Mammary epithelial cell (primary cell): ENCODE results near the gene TDRD12.

Experiments
- CTCF ChIP-seq, 2 donors: IDR thresholded peaks in 1 of 2; conservative IDR thresholded peaks in 1 of 2; 2 replicates each; pipeline ENCODE4 v1.5.1; 2011 to 2012; ENCODE audit warnings: inconsistent platforms in 2 of 2, low read length in 2 of 2, mild to moderate bottlenecking in 2 of 2, control low read depth in 1 of 2, low read depth in 1 of 2; ENCODE audit not compliant: insufficient read depth in 1 of 2; ENCODE audit errors: extremely low read depth in 1 of 2
- EZH2 ChIP-seq: IDR thresholded peaks from 2 replicates; pipeline ENCODE4 v1.6.1; 2012; ENCODE audit warnings: low read length, inconsistent platforms, borderline replicate concordance

GRCh38 chr19:32717496-32717895 is 2.1 kb upstream of the TDRD12 start:
- TF ChIP-seq CTCF (conservative IDR thresholded peaks at IDR 0.05 in 1 of 2, IDR thresholded peaks at IDR 0.05 in 1 of 2; ENCODE audit: extremely low read depth in 1 of 2, insufficient read depth in 1 of 2, low read depth in 1 of 2, low read length in 2 of 2) (no peak), EZH2 (no peak)
